Hepatocyte (in vitro differentiated cells): Measurements from ENCODE around the gene RAP1GAP2. TPM values are rescaled to one million over a fixed set of nuclear protein-coding genes. Genes with fewer than 3 reads are reported as not detected.

Experiments used
- DNase-seq: peaks from one replicate; pipeline ENCODE4 v3.0.0-alpha.2; 2016; ENCODE audit warnings: low spot score
- H2AFZ ChIP-seq: fragments of 200-600 bp; sonication (generic); 2 replicates; pipeline ENCODE4 v1.6.0; 2016; ENCODE audit warnings: antibody characterized with exemption, mild to moderate bottlenecking
- H3K27ac ChIP-seq: fragments of 200-600 bp; sonication (generic); 2 replicates; pipeline ENCODE4 v1.5.1; 2016; ENCODE audit warnings: mild to moderate bottlenecking
- H3K27me3 ChIP-seq: fragments of 200-600 bp; sonication (generic); 2 replicates; pipeline ENCODE4 v1.6.1; 2016
- H3K36me3 ChIP-seq: fragments of 200-600 bp; sonication (generic); replicated peaks from 2 replicates; pipeline ENCODE4 v1.5.1; 2016; ENCODE audit warnings: low read depth; ENCODE audit not compliant: insufficient read depth
- H3K4me1 ChIP-seq: fragments of 200-600 bp; sonication (generic); 2 replicates; pipeline ENCODE4 v1.5.1; 2016; ENCODE audit warnings: mild to moderate bottlenecking, moderate library complexity; ENCODE audit not compliant: insufficient read depth
- H3K4me2 ChIP-seq: fragments of 200-600 bp; sonication (generic); 2 replicates; pipeline ENCODE4 v1.6.0; 2016
- H3K4me3 ChIP-seq: fragments of 200-600 bp; sonication (generic); 2 replicates; pipeline ENCODE4 v1.5.1; 2016; ENCODE audit warnings: mild to moderate bottlenecking
- H3K79me2 ChIP-seq: fragments of 200-600 bp; sonication (generic); 2 replicates; pipeline ENCODE4 v1.6.0; 2017; ENCODE audit warnings: mild to moderate bottlenecking
- H3K9me2 ChIP-seq: fragments of 200-600 bp; sonication (generic); replicated peaks from 2 replicates; pipeline ENCODE4 v1.6.0; 2017; ENCODE audit warnings: mild to moderate bottlenecking; ENCODE audit not compliant: insufficient read depth
- H3K9me3 ChIP-seq: fragments of 200-600 bp; sonication (generic); 2 replicates; pipeline ENCODE4 v1.5.1; 2016; ENCODE audit warnings: low read depth, mild to moderate bottlenecking
- H4K20me1 ChIP-seq: fragments of 200-600 bp; sonication (generic); 2 replicates; pipeline ENCODE4 v1.6.0; 2016; ENCODE audit warnings: mild to moderate bottlenecking; ENCODE audit not compliant: insufficient read depth, poor library complexity, severe bottlenecking
- CTCF ChIP-seq: fragments of 200-600 bp; sonication (generic); IDR thresholded peaks from 2 replicates; pipeline ENCODE4 v1.5.1; 2016; ENCODE audit warnings: antibody characterized with exemption, mild to moderate bottlenecking; ENCODE audit not compliant: poor library complexity
- EZH2 ChIP-seq: fragments of 200-600 bp; sonication (generic); IDR thresholded peaks from 2 replicates; pipeline ENCODE4 v1.6.1; 2016; ENCODE audit warnings: antibody characterized with exemption, mild to moderate bottlenecking, borderline replicate concordance
- EZH2phosphoT487 ChIP-seq: fragments of 200-600 bp; sonication (generic); IDR thresholded peaks from one replicate; pipeline ENCODE4 v1.6.1; 2018; ENCODE audit warnings: antibody characterized with exemption, mild to moderate bottlenecking, low read depth, moderate library complexity; ENCODE audit not compliant: unreplicated experiment, severe bottlenecking
- WGBS: methylation state at CpG from one replicate; pipeline ENCODE4 v1.1.6; 2016; ENCODE audit warnings: low lambda C conversion rate; ENCODE audit errors: missing lambda C conversion rate; 5-methylcytosine and 5-hydroxymethylcytosine counted together
- polyA plus RNA-seq: library from polyadenylated mRNA; unstranded; fragments of >200 nt; fragmentation: Nextera tagmentation; extraction: Ambion mirVana; gene quantifications from 2 replicates; pipeline ENCODE4 v1.2.1, GENCODE V29; 2016
- total RNA-seq: library from RNA; depleted of rRNA; stranded (reverse); fragments of >200 nt; gene quantifications from 2 replicates; pipeline ENCODE4 v1.2.3, GENCODE V29; 2014

RAP1GAP2 gene
- total and polyA plus RNA-seq, 2 experiments from 2014 or later, result 3.0 to 10.0 TPM

DNA sequence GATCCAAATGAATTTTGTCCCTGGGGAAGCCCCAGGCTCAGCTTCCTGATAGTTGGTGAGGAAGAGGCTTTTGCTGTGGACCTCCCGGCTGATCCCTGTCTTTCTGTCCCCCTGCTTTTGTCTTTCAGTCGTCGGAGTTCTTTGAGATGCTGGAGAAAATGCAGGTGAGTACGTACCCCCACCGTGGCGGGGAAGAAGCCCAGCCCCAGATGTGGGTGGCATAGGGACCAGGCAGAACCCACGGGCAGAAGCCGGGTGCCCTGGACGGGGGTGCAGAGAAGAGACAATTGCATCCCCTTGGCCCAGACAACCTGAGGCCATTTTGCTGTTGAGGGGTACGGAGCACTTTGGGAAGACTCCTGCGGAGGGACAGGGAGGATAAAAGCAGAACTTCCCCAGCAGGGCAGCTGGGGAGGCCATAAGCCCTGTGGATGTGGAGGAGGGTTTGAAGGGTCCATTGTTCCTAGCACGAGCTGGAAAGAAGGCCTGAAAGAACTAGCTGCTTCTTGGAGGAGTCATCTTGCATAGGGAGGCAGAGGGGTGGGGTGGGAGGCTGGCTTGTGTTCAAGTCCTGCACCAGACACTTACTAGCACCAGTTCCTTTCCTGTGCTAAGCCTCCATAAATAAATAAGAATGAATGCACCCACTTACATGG is 161.5 kb downstream of the RAP1GAP2 start:
- Histone ChIP-seq H2AFZ (no peak overlapping the region), H3K27ac (no peak overlapping the region), H3K4me1 (peaks cover 24% of the 10 kb centered on the region), H3K27me3 (no peaks in the 10 kb centered on the region), H3K36me3 (no peaks in the 10 kb centered on the region), H3K9me2 (no peaks in the 10 kb centered on the region), H4K20me1 (no peaks in the 10 kb centered on the region), H3K4me2 (no peak overlapping the region), H3K9me3 (no peaks in the 10 kb centered on the region), H3K79me2 (no peaks in the 10 kb centered on the region), H3K4me3 (no peak overlapping the region)
- TF ChIP-seq EZH2phosphoT487, result no peak
- no peak for TF ChIP-seq CTCF
- no peak for TF ChIP-seq EZH2
- 89% methylated on average over 12 of the region's 12 CpGs for WGBS
- DNase-seq, result no peak

DNA sequence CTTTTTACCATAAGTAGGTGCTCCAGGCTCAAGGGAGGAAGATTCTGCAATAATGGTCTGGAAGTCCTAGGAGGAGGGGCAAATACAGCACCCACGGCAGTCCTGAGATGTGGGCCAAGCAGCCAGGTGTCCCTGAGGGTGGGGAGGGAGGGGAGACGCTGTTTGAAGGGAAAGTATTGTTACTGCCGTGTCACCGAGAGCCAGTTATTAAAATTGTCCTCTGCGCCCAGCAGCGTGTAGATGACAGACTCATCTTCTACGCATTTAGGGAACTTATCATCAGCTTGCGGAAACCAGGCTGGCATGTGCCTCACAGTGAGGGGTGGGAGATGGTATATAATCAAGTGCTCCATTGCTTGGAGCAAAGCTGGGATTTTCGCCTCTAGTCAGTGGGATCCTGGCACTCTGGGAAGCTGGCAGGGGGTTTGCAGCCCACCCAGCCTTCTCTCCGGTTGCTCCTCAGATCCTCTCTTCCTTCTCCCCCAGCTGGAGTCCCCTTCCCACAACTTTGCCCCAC is 162.5 kb downstream of the RAP1GAP2 start:
- Histone ChIP-seq H3K4me2 (no peak overlapping the region), H3K9me3 (no peaks in the 10 kb centered on the region), H3K4me3 (no peak overlapping the region), H2AFZ (no peak overlapping the region), H3K27ac (no peak overlapping the region), H3K79me2 (no peaks in the 10 kb centered on the region), H4K20me1 (no peaks in the 10 kb centered on the region), H3K9me2 (no peaks in the 10 kb centered on the region), H3K4me1 (peaks cover 24% of the 10 kb centered on the region), H3K27me3 (no peaks in the 10 kb centered on the region), H3K36me3 (no peaks in the 10 kb centered on the region)
- 95% methylated on average over 9 of the region's 10 CpGs for WGBS
- DNase-seq, result no peak
- TF ChIP-seq EZH2 (no peak), CTCF (no peak), EZH2phosphoT487 (no peak)

- no peaks in the 10 kb centered on the region for H3K9me2 ChIP-seq
- H3K27ac ChIP-seq, result peak overlapping the region; percentile 94
- peaks cover 26% of the 10 kb centered on the region for H3K4me1 ChIP-seq
- no peak for TF ChIP-seq CTCF
- TF ChIP-seq EZH2, result no peak
- no peak for TF ChIP-seq EZH2phosphoT487
- no peak overlapping the region for H2AFZ ChIP-seq
- H4K20me1 ChIP-seq, result no peaks in the 10 kb centered on the region
- no peaks in the 10 kb centered on the region for H3K9me3 ChIP-seq
- no peaks in the 10 kb centered on the region for H3K79me2 ChIP-seq
- 90% methylated on average over 18 of the region's 19 CpGs for WGBS
- H3K4me3 ChIP-seq, result no peak overlapping the region
- H3K4me2 ChIP-seq, result no peak overlapping the region
- no peaks in the 10 kb centered on the region for H3K36me3 ChIP-seq
- no peaks in the 10 kb centered on the region for H3K27me3 ChIP-seq
- no peak for DNase-seq
Measured at GRCh38 chr17:2959371-2960130, 163.3 kb downstream of the RAP1GAP2 start.
